ENCODE data around the gene TMEM202. TPM values are rescaled to one million over a fixed set of nuclear protein-coding genes. Genes with fewer than 3 reads are reported as not detected.
"Not testable (repeated sequence)": the region's sequence is repeated elsewhere in the genome, so short reads cannot be mapped to it uniquely, and the experiment has no call there.

Gene TMEM202
- total RNA-seq, 6 donors from 2014 or later, result not detected

DNA sequence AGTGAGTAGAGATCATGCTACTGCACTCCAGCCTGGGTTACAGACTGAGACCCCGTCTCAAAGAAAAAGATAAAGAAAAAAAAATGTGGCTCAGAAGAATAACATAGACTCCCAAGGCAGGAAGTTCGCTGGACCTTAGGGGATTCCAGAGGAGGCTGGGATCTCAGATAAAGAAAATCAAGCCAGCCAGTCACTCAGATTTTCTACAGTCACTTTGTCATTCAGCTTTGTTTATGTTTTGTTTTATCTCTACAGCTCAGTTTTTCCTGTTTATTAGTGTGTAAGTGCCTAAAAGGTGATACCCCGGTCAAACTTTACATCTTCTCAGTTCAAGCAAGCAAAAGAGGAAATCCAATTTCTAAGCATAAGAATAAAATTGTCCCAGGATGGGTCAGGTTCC, 6.3 kb downstream of the TMEM202 start:
- Histone ChIP-seq H3K36me3 (no peaks in the 10 kb centered on the region), H3K4me1 (peaks cover 0 to 13% (median 3%) of the 10 kb centered on the region in 4 donors), H3K4me3 (no peak overlapping the region), H3K9me3 (no peaks in the 10 kb centered on the region), H3K27ac (no peak overlapping the region), H3K27me3 (no peaks in the 10 kb centered on the region)
- 24 to 32% methylated on average over 3 of the region's 3 CpGs for WGBS, 2 donors
- TF ChIP-seq, protein P1, sequence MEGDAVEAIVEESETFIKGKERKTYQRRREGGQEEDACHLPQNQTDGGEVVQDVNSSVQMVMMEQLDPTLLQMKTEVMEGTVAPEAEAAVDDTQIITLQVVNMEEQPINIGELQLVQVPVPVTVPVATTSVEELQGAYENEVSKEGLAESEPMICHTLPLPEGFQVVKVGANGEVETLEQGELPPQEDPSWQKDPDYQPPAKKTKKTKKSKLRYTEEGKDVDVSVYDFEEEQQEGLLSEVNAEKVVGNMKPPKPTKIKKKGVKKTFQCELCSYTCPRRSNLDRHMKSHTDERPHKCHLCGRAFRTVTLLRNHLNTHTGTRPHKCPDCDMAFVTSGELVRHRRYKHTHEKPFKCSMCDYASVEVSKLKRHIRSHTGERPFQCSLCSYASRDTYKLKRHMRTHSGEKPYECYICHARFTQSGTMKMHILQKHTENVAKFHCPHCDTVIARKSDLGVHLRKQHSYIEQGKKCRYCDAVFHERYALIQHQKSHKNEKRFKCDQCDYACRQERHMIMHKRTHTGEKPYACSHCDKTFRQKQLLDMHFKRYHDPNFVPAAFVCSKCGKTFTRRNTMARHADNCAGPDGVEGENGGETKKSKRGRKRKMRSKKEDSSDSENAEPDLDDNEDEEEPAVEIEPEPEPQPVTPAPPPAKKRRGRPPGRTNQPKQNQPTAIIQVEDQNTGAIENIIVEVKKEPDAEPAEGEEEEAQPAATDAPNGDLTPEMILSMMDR (IDR thresholded peaks at IDR 0.05), result no peak
- peak in 2 of 4 donors; percentile 67 to 72 for TF ChIP-seq EP300 (IDR thresholded peaks at IDR 0.05)
- TF ChIP-seq POLR2AphosphoS5 (IDR thresholded peaks at IDR 0.05), result peak in 1 of 2 donors; percentile 36
- TF ChIP-seq POLR2A (IDR thresholded peaks at IDR 0.05), result no peak
- no peak for ATAC-seq (ENCODE audit: low FRiP score in 2 of 2)
- DNase-seq, result no peak

DNA sequence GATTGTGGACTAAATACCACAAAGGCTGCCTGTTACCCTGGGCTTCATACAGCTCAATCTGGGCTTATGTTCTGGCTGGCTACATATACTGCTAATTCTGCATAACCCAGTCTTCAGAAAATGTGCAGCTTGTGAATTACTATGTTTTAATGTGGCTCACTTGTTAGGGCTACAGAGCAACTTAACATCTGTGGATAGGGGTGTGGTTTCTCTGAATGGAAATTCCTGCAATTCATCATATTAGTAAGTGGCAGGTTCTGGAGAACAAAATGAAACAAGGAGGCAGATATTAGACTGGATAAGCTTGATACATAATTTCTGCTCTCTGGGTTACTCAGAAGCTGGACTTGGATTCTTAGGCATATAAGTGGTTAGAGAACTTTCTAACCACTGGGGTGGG, 6.7 kb downstream of the TMEM202 start:
- DNase-seq, result no peak
- Histone ChIP-seq H3K9me3 (no peaks in the 10 kb centered on the region), H3K36me3 (no peaks in the 10 kb centered on the region), H3K27ac (no peak overlapping the region), H3K4me1 (peaks cover 0 to 13% (median 3%) of the 10 kb centered on the region in 4 donors), H3K4me3 (no peak overlapping the region), H3K27me3 (no peaks in the 10 kb centered on the region)
- no peak for ATAC-seq (ENCODE audit: low FRiP score in 2 of 2)
- no peak for TF ChIP-seq EP300 (IDR thresholded peaks at IDR 0.05)
- TF ChIP-seq, protein P1 (IDR thresholded peaks at IDR 0.05), result no peak
- TF ChIP-seq POLR2AphosphoS5 (IDR thresholded peaks at IDR 0.05), result no peak

DNA sequence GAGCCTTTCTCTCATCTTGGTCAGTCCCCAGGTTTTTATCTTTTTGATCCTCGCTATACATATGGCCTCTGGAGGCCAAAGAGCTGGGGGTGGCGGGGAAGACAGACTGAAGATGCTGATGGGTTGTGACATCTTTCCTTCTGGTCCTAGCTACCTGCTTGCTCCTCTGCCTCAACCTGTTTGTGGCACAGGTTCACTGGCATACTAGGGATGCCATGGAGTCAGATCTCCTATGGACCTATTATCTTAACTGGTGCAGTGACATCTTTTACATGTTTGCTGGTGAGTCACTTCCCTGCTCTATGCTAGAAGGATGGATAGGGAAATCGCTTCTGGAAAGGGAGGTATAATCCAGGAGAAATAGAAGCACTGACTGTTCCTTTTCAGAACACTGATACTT, 8.8 kb downstream of the TMEM202 start:
- 84 to 85% methylated on average over 3 of the region's 3 CpGs for WGBS, 2 donors
- TF ChIP-seq EP300 (IDR thresholded peaks at IDR 0.05) (no peak), POLR2AphosphoS5 (IDR thresholded peaks at IDR 0.05) (no peak), POLR2A (IDR thresholded peaks at IDR 0.05) (no peak)
- TF ChIP-seq, protein P1 (IDR thresholded peaks at IDR 0.05), result no peak

GRCh38 chr15:72411111-72411510, 13.0 kb downstream of the TMEM202 start:
- Histone ChIP-seq H3K9me3 (no peaks in the 10 kb centered on the region), H3K27me3 (no peaks in the 10 kb centered on the region), H3K4me3 (no peak overlapping the region), H3K27ac (no peak overlapping the region), H3K4me1 (no peaks in the 10 kb centered on the region), H3K36me3 (no peaks in the 10 kb centered on the region)
- WGBS, 2 donors, result 91% methylated on average over 5 of the region's 5 CpGs
- TF ChIP-seq EP300 (IDR thresholded peaks at IDR 0.05), result no peak
- TF ChIP-seq, protein P1 (IDR thresholded peaks at IDR 0.05), result no peak
- TF ChIP-seq POLR2AphosphoS5 (IDR thresholded peaks at IDR 0.05), result no peak
- TF ChIP-seq POLR2A (IDR thresholded peaks at IDR 0.05), result no peak
- no peak for ATAC-seq (ENCODE audit: low FRiP score in 2 of 2)
- DNase-seq, result no peak

More for the DNA sequence above, 8.8 kb downstream of the TMEM202 start:
- Histone ChIP-seq H3K4me1 (peaks cover 0 to 13% (median 3%) of the 10 kb centered on the region in 4 donors), H3K9me3 (no peaks in the 10 kb centered on the region), H3K27me3 (no peaks in the 10 kb centered on the region), H3K36me3 (no peaks in the 10 kb centered on the region), H3K4me3 (no peak overlapping the region), H3K27ac (no peak overlapping the region)
- ATAC-seq (ENCODE audit: low FRiP score in 2 of 2) (no peak), DNase-seq (no peak)

- WGBS, 2 donors, result 28 to 40% methylated on average over 1 of the region's 1 CpG
- Histone ChIP-seq H3K4me3 (no peak overlapping the region), H3K4me1 (no peaks in the 10 kb centered on the region), H3K27ac (no peak overlapping the region), H3K36me3 (no peaks in the 10 kb centered on the region), H3K27me3 (no peaks in the 10 kb centered on the region), H3K9me3 (no peaks in the 10 kb centered on the region)
- ATAC-seq (ENCODE audit: low FRiP score in 2 of 2) (no peak), DNase-seq (no peak)
- TF ChIP-seq EP300 (IDR thresholded peaks at IDR 0.05) (no peak), POLR2A (IDR thresholded peaks at IDR 0.05) (no peak), POLR2AphosphoS5 (IDR thresholded peaks at IDR 0.05) (no peak)
- TF ChIP-seq, protein P1 (IDR thresholded peaks at IDR 0.05), result no peak
Measured at GRCh38 chr15:72411544-72411943, 13.4 kb downstream of the TMEM202 start.

DNA sequence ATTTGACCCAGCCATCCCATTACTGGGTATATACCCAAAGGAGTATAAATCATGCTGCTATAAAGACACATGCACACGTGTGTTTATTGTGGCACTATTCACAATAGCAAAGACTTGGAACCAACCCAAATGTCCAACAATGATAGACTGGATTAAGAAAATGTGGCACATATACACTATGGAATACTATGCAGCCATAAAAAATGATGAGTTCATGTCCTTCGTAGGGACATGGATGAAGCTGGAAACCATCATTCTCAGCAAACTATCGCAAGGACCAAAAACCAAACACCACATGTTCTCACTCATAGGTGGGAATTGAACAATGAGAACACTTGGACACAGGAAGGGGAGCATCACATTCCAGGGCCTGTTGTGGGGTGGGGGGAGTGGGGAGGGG, 15.2 kb downstream of the TMEM202 start:
- not testable (repeated sequence) for H3K27ac ChIP-seq; DNase-seq; H3K36me3 ChIP-seq; ATAC-seq (ENCODE audit: low FRiP score in 2 of 2); H3K4me1 ChIP-seq; H3K4me3 ChIP-seq; H3K9me3 ChIP-seq; H3K27me3 ChIP-seq
- WGBS, 2 donors, result 79 to 92% methylated on average over 3 of the region's 3 CpGs

All from upper lobe of left lung (tissue), 6 donors.